Small intestine (tissue), 16 donors: ENCODE data around the gene TGM4. TPM values are rescaled to one million over a fixed set of nuclear protein-coding genes. Genes with fewer than 3 reads are reported as not detected.

Source experiments
- DNase-seq, 2 donors: peaks; one replicate each; pipeline versions ENCODE4 v3.0.0 to v3.0.0-alpha.2; 2013
- FAIRE-seq: peaks from 2 replicates; lab custom pipeline; 2012; peaks lifted over from hg19 to GRCh38; lab: Jason Lieb, UNC
- H3K27ac ChIP-seq, 3 donors: one replicate each; pipeline ENCODE4 v1.5.1; 2013; ENCODE audit warnings: low read length in 2 of 3, mild to moderate bottlenecking in 2 of 3, control low read depth in 1 of 3, inconsistent platforms in 1 of 3, low read depth in 1 of 3, moderate library complexity in 1 of 3
- H3K27me3 ChIP-seq, 3 donors: one replicate each; pipeline ENCODE4 v1.6.1; 2013; ENCODE audit warnings: low read length in 3 of 3, inconsistent platforms in 1 of 3; ENCODE audit not compliant: control insufficient read depth in 3 of 3, insufficient read depth in 3 of 3
- H3K36me3 ChIP-seq, 3 donors: one replicate each; pipeline ENCODE4 v1.6.1; 2013; ENCODE audit warnings: low read length in 3 of 3, inconsistent platforms in 1 of 3, low read depth in 1 of 3, mild to moderate bottlenecking in 1 of 3, moderate library complexity in 1 of 3; ENCODE audit not compliant: control insufficient read depth in 3 of 3, insufficient read depth in 2 of 3
- H3K4me1 ChIP-seq, 3 donors: one replicate each; pipeline ENCODE4 v1.6.1; 2013; ENCODE audit warnings: low read length in 2 of 3, inconsistent platforms in 1 of 3, low read depth in 1 of 3, mild to moderate bottlenecking in 1 of 3, moderate library complexity in 1 of 3; ENCODE audit not compliant: control insufficient read depth in 3 of 3, insufficient read depth in 2 of 3
- H3K4me3 ChIP-seq, 3 donors: one replicate each; pipeline ENCODE4 v1.5.1; 2013; ENCODE audit warnings: low read length in 3 of 3, control low read depth in 1 of 3, inconsistent platforms in 1 of 3, low read depth in 1 of 3, mild to moderate bottlenecking in 1 of 3, moderate library complexity in 1 of 3
- H3K9me3 ChIP-seq, 2 donors: one replicate each; pipeline ENCODE4 v1.6.1; 2013; ENCODE audit warnings: low read depth in 1 of 2, low read length in 1 of 2; ENCODE audit not compliant: control insufficient read depth in 2 of 2, insufficient read depth in 1 of 2
- WGBS, 3 donors: extraction: QIAGEN DNeasy Blood & Tissue Kit; methylation state at CpG; one replicate each; pipeline ENCODE4 v1.1.7; 2013; 5-methylcytosine and 5-hydroxymethylcytosine counted together
- long read RNA-seq, 10 donors: transcript quantifications; one replicate each; lab custom pipeline, GENCODE V29; 2026
- polyA plus RNA-seq, 4 donors: library from polyadenylated mRNA; stranded (reverse) in 3 of 4; unstranded in 1 of 4; fragments of 200-250 nt in 3 of 4; fragments of 120-200 nt in 1 of 4; gene quantifications; one replicate each; pipeline versions ENCODE4 v1.2.1 to v1.2.3, GENCODE V29; 2013
- donor health status: healthy with polysubstance abuse.
- donor health status: control.
- donor health status: control.
- donor health status: Bipolar disorder and iron deficiency.
- donor health status: healthy.

TGM4 gene
- polyA plus RNA-seq = under 1 TPM in 1 of 4 donors, not detected in 3; 0.04 TPM
- long read RNA-seq, donor 1 = 0 reads
- long read RNA-seq, donor 2 = 0 reads
- long read RNA-seq, donor 3 = 0 reads
- long read RNA-seq, donor 4 = 0 reads
- long read RNA-seq, donor 5 = 0 reads
- long read RNA-seq, donor 6 = 0 reads
- long read RNA-seq, donor 7 = 0 reads
- long read RNA-seq, donor 8 = 0 reads
- long read RNA-seq, donor 9 = 0 reads
- long read RNA-seq, donor 10 = 0 reads

DNA sequence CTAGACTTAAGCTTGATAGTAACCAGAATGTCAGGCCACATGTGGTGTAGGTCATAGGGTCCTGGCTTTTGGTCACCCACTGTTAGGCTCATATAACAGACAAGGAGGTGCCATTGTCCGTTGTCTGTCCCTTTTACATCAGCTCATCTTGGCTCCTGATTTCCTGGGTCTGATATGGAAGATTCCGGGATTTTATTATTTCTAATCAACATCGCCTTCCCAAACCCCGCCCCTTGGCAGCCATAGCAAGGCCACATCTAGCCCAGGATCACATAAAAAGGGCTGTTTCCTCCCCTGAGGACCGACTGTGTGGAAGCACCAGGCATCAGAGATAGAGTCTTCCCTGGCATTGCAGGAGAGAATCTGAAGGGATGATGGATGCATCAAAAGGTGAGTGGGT lies at the start of gene TGM4:
TGM4 (plus strand) TSS at position 301 of the 400 bp plus-strand sequence; CDS start at position 372, 71 bp downstream.
- 72 to 87% (median 80%) methylated on average over 5 of the region's 5 CpGs for WGBS, 3 donors
- Histone ChIP-seq H3K27ac (no peak within 1 kb of the TSS), H3K9me3 (no peaks in the 10 kb centered on the region), H3K27me3 (no peaks in the 10 kb centered on the region), H3K36me3 (no peaks in the 10 kb centered on the region), H3K4me1 (no peaks in the 10 kb centered on the region), H3K4me3 (no peak within 1 kb of the TSS)
- DNase-seq (no peak), FAIRE-seq (no peak)

DNA sequence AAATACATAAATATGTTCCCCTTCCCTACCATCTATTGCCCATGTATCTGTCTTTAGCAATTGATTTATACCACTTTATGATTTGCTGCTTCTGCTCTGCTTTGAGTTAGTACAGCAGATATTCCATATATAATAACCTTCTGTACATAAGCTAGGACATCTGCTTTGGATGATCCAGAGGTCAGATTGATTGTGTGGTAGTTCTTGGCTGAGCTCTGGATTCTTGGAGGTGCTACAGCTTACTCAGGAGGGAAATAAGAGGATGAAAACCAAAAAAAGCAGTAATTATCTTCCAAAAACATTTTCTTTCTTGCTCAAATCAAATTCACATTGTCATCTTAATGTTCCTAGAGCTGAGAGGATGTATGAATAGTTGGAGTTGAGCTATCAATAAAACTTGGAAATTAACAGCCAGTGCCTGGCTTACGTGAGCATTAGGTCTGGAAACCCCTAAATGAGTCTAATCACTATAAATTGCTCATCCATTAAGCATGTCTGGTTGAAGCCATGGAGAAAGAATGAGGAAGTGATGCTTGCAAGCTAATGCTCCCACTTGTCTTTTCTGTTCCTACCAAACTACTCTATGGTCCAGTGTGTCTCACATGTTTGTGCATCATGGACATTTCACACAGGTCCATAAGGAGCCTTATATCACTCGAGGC lies 49.0 kb upstream of the TGM4 start:
- Histone ChIP-seq H3K36me3 (peaks cover 0 to 2% (median 0%) of the 10 kb centered on the region in 3 donors), H3K4me3 (no peak overlapping the region), H3K4me1 (no peaks in the 10 kb centered on the region), H3K9me3 (no peaks in the 10 kb centered on the region), H3K27me3 (no peaks in the 10 kb centered on the region), H3K27ac (no peak overlapping the region)
- FAIRE-seq = no peak
- WGBS, 3 donors = 89 to 92% (median 91%) methylated on average over 2 of the region's 2 CpGs
- no peak for DNase-seq

DNA sequence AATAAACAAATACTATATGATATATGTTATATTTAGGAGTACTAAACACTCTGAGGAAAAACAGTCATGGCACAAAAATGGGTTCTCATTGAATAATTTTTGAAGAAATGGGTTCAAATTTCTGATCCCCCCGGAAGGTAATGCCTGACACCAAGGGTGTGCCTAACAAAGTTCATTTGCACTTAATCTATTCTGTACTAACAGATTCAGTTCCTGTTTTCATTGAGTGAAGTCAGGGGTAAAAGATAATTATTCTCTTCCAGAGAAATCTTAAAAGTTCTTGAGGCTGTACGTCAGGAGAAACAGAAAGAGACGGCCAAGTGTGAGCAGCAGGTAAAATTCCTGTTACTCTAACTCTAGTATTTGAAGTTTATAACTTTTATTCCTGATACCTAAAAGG lies 47.2 kb upstream of the TGM4 start:
- H3K27me3 ChIP-seq = no peaks in the 10 kb centered on the region
- no peak overlapping the region for H3K27ac ChIP-seq
- WGBS, 3 donors = 94 to 97% (median 97%) methylated on average over 3 of the region's 3 CpGs
- H3K4me3 ChIP-seq = no peak overlapping the region
- no peaks in the 10 kb centered on the region for H3K9me3 ChIP-seq
- FAIRE-seq = no peak
- no peak for DNase-seq
- H3K4me1 ChIP-seq = no peaks in the 10 kb centered on the region
- H3K36me3 ChIP-seq = peaks cover 0 to 2% (median 2%) of the 10 kb centered on the region in 3 donors

DNA sequence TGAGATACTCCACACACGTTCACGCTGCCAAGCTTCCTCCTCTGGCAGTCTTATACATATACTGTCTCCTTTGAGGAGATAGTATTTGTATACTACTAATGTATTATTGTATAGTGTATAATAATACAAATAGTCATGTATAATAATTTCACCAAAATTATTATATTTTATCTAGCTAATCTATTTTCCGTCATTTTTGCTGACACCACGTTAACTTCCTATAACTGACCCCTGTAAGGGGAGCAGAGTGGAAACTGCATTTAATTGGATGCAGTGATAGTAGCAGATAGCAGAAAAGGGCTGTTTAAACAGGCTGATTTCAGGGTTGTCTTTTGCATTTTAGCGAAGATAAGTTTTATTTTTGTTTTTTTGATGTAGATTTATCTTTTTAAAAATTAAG lies 43.2 kb upstream of the TGM4 start:
- no peaks in the 10 kb centered on the region for H3K4me1 ChIP-seq
- no peak overlapping the region for H3K27ac ChIP-seq
- H3K4me3 ChIP-seq = no peak overlapping the region
- 91 to 97% (median 97%) methylated on average over 5 of the region's 5 CpGs for WGBS, 3 donors
- FAIRE-seq (no peak), DNase-seq (no peak)
- peaks cover 0 to 3% of the 10 kb centered on the region in 2 donors for H3K9me3 ChIP-seq
- peaks cover 2 to 7% (median 2%) of the 10 kb centered on the region in 3 donors for H3K36me3 ChIP-seq
- no peaks in the 10 kb centered on the region for H3K27me3 ChIP-seq

DNA sequence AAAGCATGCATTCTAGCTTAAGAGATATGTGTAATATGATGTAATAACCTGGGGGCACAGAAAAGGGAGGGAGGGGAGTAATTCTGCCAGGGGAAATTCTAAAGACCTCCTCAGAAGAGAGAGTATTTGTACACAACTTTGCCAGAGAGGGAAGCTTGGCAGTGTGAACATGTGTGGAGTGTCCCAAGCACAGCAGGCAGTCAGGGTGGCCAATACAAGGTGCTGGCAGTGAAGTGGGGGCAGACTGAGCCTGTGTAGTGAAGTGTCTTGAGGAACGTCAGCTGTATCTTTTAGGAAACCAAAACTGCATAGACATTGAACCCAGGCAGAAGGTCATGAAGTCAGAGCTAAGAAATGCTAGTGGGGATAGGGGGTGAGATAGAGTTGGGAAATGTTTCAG lies 42.4 kb upstream of the TGM4 start:
- FAIRE-seq (no peak), DNase-seq (no peak)
- Histone ChIP-seq H3K27ac (no peak overlapping the region), H3K36me3 (peaks cover 2 to 7% (median 2%) of the 10 kb centered on the region in 3 donors), H3K4me3 (no peak overlapping the region), H3K27me3 (no peaks in the 10 kb centered on the region), H3K9me3 (peaks cover 0 to 9% of the 10 kb centered on the region in 2 donors), H3K4me1 (no peaks in the 10 kb centered on the region)
- WGBS, 3 donors = 95 to 100% (median 96%) methylated on average over 1 of the region's 1 CpG

DNA sequence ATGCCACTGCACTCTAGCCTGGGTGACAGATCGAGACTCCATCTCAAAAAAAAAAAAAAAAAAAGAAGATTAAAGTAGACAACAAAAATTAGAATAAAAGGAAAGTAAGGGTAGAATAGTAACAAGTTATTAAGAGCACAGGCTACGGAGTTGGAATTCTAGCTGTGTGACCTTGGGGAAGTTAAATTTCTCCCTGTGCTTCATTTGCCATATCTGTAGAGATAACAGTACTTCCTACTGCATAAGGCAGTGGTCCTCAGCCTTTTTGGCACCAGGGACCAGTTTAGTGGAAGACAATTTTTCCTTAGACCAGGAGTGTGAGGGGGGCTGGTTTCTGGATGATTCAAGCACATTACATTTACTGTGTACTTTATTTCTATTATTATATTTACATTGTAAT lies 41.4 kb upstream of the TGM4 start:
- peaks cover 2 to 7% (median 2%) of the 10 kb centered on the region in 3 donors for H3K36me3 ChIP-seq
- H3K4me3 ChIP-seq = no peak overlapping the region
- 85 to 100% (median 96%) methylated on average over 2 of the region's 2 CpGs for WGBS, 3 donors
- no peak for DNase-seq
- peaks cover 0 to 10% of the 10 kb centered on the region in 2 donors for H3K9me3 ChIP-seq
- no peak for FAIRE-seq
- no peaks in the 10 kb centered on the region for H3K27me3 ChIP-seq
- H3K27ac ChIP-seq = no peak overlapping the region
- H3K4me1 ChIP-seq = no peaks in the 10 kb centered on the region

DNA sequence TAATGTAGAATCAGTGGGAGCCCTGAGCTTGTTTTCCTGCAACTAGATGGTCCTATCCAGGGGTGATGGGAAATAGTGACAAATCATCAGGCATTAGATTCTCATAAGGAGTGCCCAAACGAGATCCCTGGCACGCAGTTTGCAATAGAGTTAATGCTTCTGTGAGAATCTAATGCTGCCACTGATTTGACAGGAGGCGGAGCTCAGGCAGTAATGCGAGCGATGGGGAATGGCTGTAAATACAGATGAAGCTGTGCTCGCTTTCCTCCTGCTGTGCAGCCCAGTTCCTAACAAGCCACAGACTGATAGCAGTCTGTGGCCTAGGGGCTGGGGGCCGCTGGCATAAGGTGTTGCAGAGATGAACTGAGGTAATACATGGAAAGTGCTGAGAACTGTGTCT lies 41.0 kb upstream of the TGM4 start:
- no peak overlapping the region for H3K4me3 ChIP-seq
- FAIRE-seq (no peak), DNase-seq (no peak)
- peaks cover 0 to 10% of the 10 kb centered on the region in 2 donors for H3K9me3 ChIP-seq
- WGBS, 3 donors = 90 to 93% (median 92%) methylated on average over 7 of the region's 7 CpGs
- H3K27me3 ChIP-seq = no peaks in the 10 kb centered on the region
- H3K27ac ChIP-seq = no peak overlapping the region
- H3K4me1 ChIP-seq = no peaks in the 10 kb centered on the region
- peaks cover 2 to 7% (median 2%) of the 10 kb centered on the region in 3 donors for H3K36me3 ChIP-seq

DNA sequence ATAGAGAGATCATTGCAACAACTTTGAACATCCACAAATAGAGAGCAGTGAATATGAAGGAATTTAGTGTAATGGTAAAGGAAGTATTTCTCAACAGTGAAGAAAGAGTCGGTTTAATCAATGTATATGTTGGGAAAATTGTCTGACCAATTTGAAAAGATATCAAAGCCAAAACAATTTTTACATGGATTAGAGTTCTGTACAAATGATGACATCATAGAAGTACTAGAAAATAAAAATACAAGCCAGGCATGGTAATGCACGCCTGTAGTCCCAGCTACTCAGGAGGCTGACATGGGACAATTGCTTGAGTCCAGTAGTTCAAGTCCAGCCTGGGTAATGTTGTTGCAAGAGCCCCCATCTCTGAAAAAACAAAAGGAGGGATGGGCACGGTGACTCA lies 38.7 kb upstream of the TGM4 start:
- Histone ChIP-seq H3K4me3 (no peak overlapping the region), H3K4me1 (no peaks in the 10 kb centered on the region), H3K9me3 (peaks cover 0 to 10% of the 10 kb centered on the region in 2 donors), H3K27me3 (no peaks in the 10 kb centered on the region), H3K36me3 (peaks cover 0 to 11% (median 2%) of the 10 kb centered on the region in 3 donors), H3K27ac (no peak overlapping the region)
- WGBS, 3 donors = 98 to 99% (median 98%) methylated on average over 3 of the region's 3 CpGs
- no peak for DNase-seq
- no peak for FAIRE-seq
